ENCODE measurements around the gene CAMKK2. TPM values are rescaled to one million over a fixed set of nuclear protein-coding genes. Genes with fewer than 3 reads are reported as not detected.
A peak's percentile ranks its signal among the peaks of the same experiment; 100 is the strongest.
"Not testable (repeated sequence)": the region's sequence is repeated elsewhere in the genome, so short reads cannot be mapped to it uniquely, and the experiment has no call there.

CAMKK2 gene
- total and polyA plus RNA-seq, 2 experiments from 2014 or later = 20.1 to 29.8 TPM

GRCh38 chr12:121214166-121214777 is 82.2 kb downstream of the CAMKK2 start:
- H3K36me3 ChIP-seq (ENCODE audit: low read depth) = no peaks in the 10 kb centered on the region
- TF ChIP-seq EZH2 (IDR thresholded peaks at IDR 0.05; ENCODE audit: insufficient read depth, poor library complexity, severe bottlenecking) (no peak), EZH2phosphoT487 (IDR thresholded peaks at IDR 0.05; ENCODE audit: insufficient read depth, low read depth) (no peak)

GRCh38 chr12:121212875-121213274 is 83.6 kb downstream of the CAMKK2 start:
- H3K4me2 ChIP-seq (ENCODE audit: unreplicated experiment) = no peak overlapping the region
- H3K9me3 ChIP-seq (ENCODE audit: low read depth) = no peaks in the 10 kb centered on the region
- H3F3A ChIP-seq (ENCODE audit: insufficient read depth) = peaks cover 18% of the 10 kb centered on the region
- H3K9ac ChIP-seq = no peak overlapping the region
- no peaks in the 10 kb centered on the region for H3K27me3 ChIP-seq (replicated peaks; ENCODE audit: insufficient read depth)
- peaks cover 8% of the 10 kb centered on the region for H3K4me1 ChIP-seq (ENCODE audit: insufficient read depth)
- DNase-seq = no peak
- no peaks in the 10 kb centered on the region for H3K36me3 ChIP-seq (ENCODE audit: low read depth)
- H3K79me2 ChIP-seq (ENCODE audit: insufficient read depth) = no peaks in the 10 kb centered on the region
- H4K20me1 ChIP-seq (ENCODE audit: insufficient read depth) = no peaks in the 10 kb centered on the region
- TF ChIP-seq EZH2phosphoT487 (IDR thresholded peaks at IDR 0.05; ENCODE audit: insufficient read depth, low read depth) (no peak), EZH2 (IDR thresholded peaks at IDR 0.05; ENCODE audit: insufficient read depth, poor library complexity, severe bottlenecking) (no peak)
- no peaks in the 10 kb centered on the region for H3K9me2 ChIP-seq (ENCODE audit: insufficient read depth)
- 93 to 97% methylated on average over 5 of the region's 5 CpGs for WGBS, 2 experiments (ENCODE audit: low coverage in 1 of 2, low lambda C conversion rate in 2 of 2, missing lambda C conversion rate in 2 of 2)
- in situ Hi-C loops (cut with MboI) = no loop called here
- H2AFZ ChIP-seq = no peak overlapping the region
- no peak overlapping the region for H3K4me3 ChIP-seq
- no peak overlapping the region for H3K27ac ChIP-seq

More at GRCh38 chr12:121214166-121214777, 82.2 kb downstream of the CAMKK2 start:
- H3K4me3 ChIP-seq = no peak overlapping the region
- WGBS, 2 experiments (ENCODE audit: low coverage in 1 of 2, low lambda C conversion rate in 2 of 2, missing lambda C conversion rate in 2 of 2) = 31 to 39% methylated on average over 11 of the region's 11 CpGs
- H3K79me2 ChIP-seq (ENCODE audit: insufficient read depth) = no peaks in the 10 kb centered on the region
- in situ Hi-C loops (cut with MboI) = no loop called here
- no peaks in the 10 kb centered on the region for H4K20me1 ChIP-seq (ENCODE audit: insufficient read depth)
- H3K9me2 ChIP-seq (ENCODE audit: insufficient read depth) = no peaks in the 10 kb centered on the region
- H3K9ac ChIP-seq = peak overlapping the region; percentile 39
- peak; percentile 79 for DNase-seq
- peaks cover 8% of the 10 kb centered on the region for H3K4me1 ChIP-seq (ENCODE audit: insufficient read depth)
- H3F3A ChIP-seq (ENCODE audit: insufficient read depth) = peaks cover 18% of the 10 kb centered on the region
- H3K4me2 ChIP-seq (ENCODE audit: unreplicated experiment) = peak overlapping the region; percentile 50
- H3K9me3 ChIP-seq (ENCODE audit: low read depth) = no peaks in the 10 kb centered on the region
- peak overlapping the region; percentile 63 for H3K27ac ChIP-seq
- no peaks in the 10 kb centered on the region for H3K27me3 ChIP-seq (replicated peaks; ENCODE audit: insufficient read depth)
- H2AFZ ChIP-seq = no peak overlapping the region

- Histone ChIP-seq H3K9me3 (ENCODE audit: low read depth) (no peaks in the 10 kb centered on the region), H3K36me3 (ENCODE audit: low read depth) (no peaks in the 10 kb centered on the region), H3K27ac (peak within 1 kb of the TSS; percentile 44), H3K27me3 (replicated peaks; ENCODE audit: insufficient read depth) (no peaks in the 10 kb centered on the region), H2AFZ (peak within 1 kb of the TSS; percentile 80), H3K4me2 (ENCODE audit: unreplicated experiment) (peak within 1 kb of the TSS; percentile 66), H4K20me1 (ENCODE audit: insufficient read depth) (no peaks in the 10 kb centered on the region), H3K9me2 (ENCODE audit: insufficient read depth) (no peaks in the 10 kb centered on the region), H3K9ac (peak within 1 kb of the TSS; percentile 88), H3K4me1 (ENCODE audit: insufficient read depth) (peaks cover 8% of the 10 kb centered on the region), H3F3A (ENCODE audit: insufficient read depth) (peaks cover 17% of the 10 kb centered on the region), H3K4me3 (peak within 1 kb of the TSS; percentile 74), H3K79me2 (ENCODE audit: insufficient read depth) (no peaks in the 10 kb centered on the region)
- TF ChIP-seq EZH2phosphoT487 (IDR thresholded peaks at IDR 0.05; ENCODE audit: insufficient read depth, low read depth) = no peak
- no peak for TF ChIP-seq EZH2 (IDR thresholded peaks at IDR 0.05; ENCODE audit: insufficient read depth, poor library complexity, severe bottlenecking)
- DNase-seq = peak; percentile 93
- in situ Hi-C loops (cut with MboI) = no loop called here
- WGBS, 2 experiments (ENCODE audit: low coverage in 1 of 2, low lambda C conversion rate in 2 of 2, missing lambda C conversion rate in 2 of 2) = 10 to 11% methylated on average over 53 to 59 of the region's 97 CpGs
These were observed 86.6 kb downstream of the CAMKK2 start, which contains the start of gene P2RX4 for GRCh38 chr12:121209624-121210572. P2RX4 (plus strand) TSS chr12:121210129; CDS start chr12:121210165, 36 bp downstream.

- Histone ChIP-seq H3K4me3 (peak overlapping the region; percentile 74), H2AFZ (0 out of 2 replicates have a peak overlapping the region, but pooled peaks have one; percentile 80)
These were observed 87.3 kb downstream of the CAMKK2 start for GRCh38 chr12:121209221-121209620.

GRCh38 chr12:121208571-121208970 is 87.9 kb downstream of the CAMKK2 start:
- H3K27ac ChIP-seq; H2AFZ ChIP-seq; H3F3A ChIP-seq (ENCODE audit: insufficient read depth); in situ Hi-C loops (cut with MboI); H4K20me1 ChIP-seq (ENCODE audit: insufficient read depth); H3K4me1 ChIP-seq (ENCODE audit: insufficient read depth); H3K9me3 ChIP-seq (ENCODE audit: low read depth); H3K27me3 ChIP-seq (replicated peaks; ENCODE audit: insufficient read depth); H3K79me2 ChIP-seq (ENCODE audit: insufficient read depth); DNase-seq; H3K9ac ChIP-seq; H3K4me3 ChIP-seq; H3K36me3 ChIP-seq (ENCODE audit: low read depth); H3K4me2 ChIP-seq (ENCODE audit: unreplicated experiment); H3K9me2 ChIP-seq (ENCODE audit: insufficient read depth): not testable (repeated sequence)
- 79 to 87% methylated on average over 6 to 10 of the region's 10 CpGs for WGBS, 2 experiments (ENCODE audit: low coverage in 1 of 2, low lambda C conversion rate in 2 of 2, missing lambda C conversion rate in 2 of 2)

More at GRCh38 chr12:121209221-121209620, 87.3 kb downstream of the CAMKK2 start:
- TF ChIP-seq EZH2 (IDR thresholded peaks at IDR 0.05; ENCODE audit: insufficient read depth, poor library complexity, severe bottlenecking) (no peak), EZH2phosphoT487 (IDR thresholded peaks at IDR 0.05; ENCODE audit: insufficient read depth, low read depth) (no peak)
- Histone ChIP-seq H3K9me3 (ENCODE audit: low read depth) (no peaks in the 10 kb centered on the region), H3K79me2 (ENCODE audit: insufficient read depth) (no peaks in the 10 kb centered on the region), H4K20me1 (ENCODE audit: insufficient read depth) (no peaks in the 10 kb centered on the region), H3K36me3 (ENCODE audit: low read depth) (no peaks in the 10 kb centered on the region), H3K4me1 (ENCODE audit: insufficient read depth) (peaks cover 2% of the 10 kb centered on the region; the same call in 1 of the 2 replicates), H3K27me3 (replicated peaks; ENCODE audit: insufficient read depth) (no peaks in the 10 kb centered on the region), H3K4me2 (ENCODE audit: unreplicated experiment) (no peak overlapping the region), H3K9me2 (ENCODE audit: insufficient read depth) (no peaks in the 10 kb centered on the region), H3K27ac (no peak overlapping the region), H3K9ac (no peak overlapping the region), H3F3A (ENCODE audit: insufficient read depth) (peaks cover 10% of the 10 kb centered on the region)
- no peak for DNase-seq
- 79 to 80% methylated on average over 15 of the region's 15 CpGs for WGBS, 2 experiments (ENCODE audit: low coverage in 1 of 2, low lambda C conversion rate in 2 of 2, missing lambda C conversion rate in 2 of 2)
- in situ Hi-C loops (cut with MboI) = no loop called here
